Left colon (tissue), 2 donors: ENCODE data around the gene FLVCR2. TPM values are rescaled to one million over a fixed set of nuclear protein-coding genes. Genes with fewer than 3 reads are reported as not detected.
A peak's percentile ranks its signal among the peaks of the same experiment; 100 is the strongest.
"Not testable (repeated sequence)": the region's sequence is repeated elsewhere in the genome, so short reads cannot be mapped to it uniquely, and the experiment has no call there.

ENCODE experiments used
- ATAC-seq: fragments of 200-7000 bp; cut with Tn5 transposase; one replicate; pipeline ENCODE4 v1.9.1; 2020; ENCODE audit warnings: mild to moderate bottlenecking, moderate library complexity
- DNase-seq, 2 donors: peaks; one replicate each; pipeline ENCODE4 v3.0.0-alpha.2; 2020
- intact Hi-C, 2 donors: fragments of 100-400 bp; cut with DNase I in 1 of 2; cut with micrococcal nuclease in 1 of 2; formaldehyde crosslinking; loops; one replicate each; pipeline versions ENCODE4 v1.11.2 to v1.14.0; 2022; cut with DNase I, micrococcal nuclease
- total RNA-seq, 2 donors: library from RNA; stranded (reverse); fragmentation: NEBNext Ultra II Directional; extraction: Animal tissue kit (Norgen Biotek cat#: 25700); gene quantifications; one replicate each; pipeline ENCODE4 v1.2.1, GENCODE V29; 2021
- donor health status: DM: no; HTN: no; CAD: no.
- donor health status: DM: yes; HTN: yes; CAD: no.

Gene FLVCR2
- total RNA-seq, 2 donors from 2014 or later: 19.8 to 42.1 TPM

DNA sequence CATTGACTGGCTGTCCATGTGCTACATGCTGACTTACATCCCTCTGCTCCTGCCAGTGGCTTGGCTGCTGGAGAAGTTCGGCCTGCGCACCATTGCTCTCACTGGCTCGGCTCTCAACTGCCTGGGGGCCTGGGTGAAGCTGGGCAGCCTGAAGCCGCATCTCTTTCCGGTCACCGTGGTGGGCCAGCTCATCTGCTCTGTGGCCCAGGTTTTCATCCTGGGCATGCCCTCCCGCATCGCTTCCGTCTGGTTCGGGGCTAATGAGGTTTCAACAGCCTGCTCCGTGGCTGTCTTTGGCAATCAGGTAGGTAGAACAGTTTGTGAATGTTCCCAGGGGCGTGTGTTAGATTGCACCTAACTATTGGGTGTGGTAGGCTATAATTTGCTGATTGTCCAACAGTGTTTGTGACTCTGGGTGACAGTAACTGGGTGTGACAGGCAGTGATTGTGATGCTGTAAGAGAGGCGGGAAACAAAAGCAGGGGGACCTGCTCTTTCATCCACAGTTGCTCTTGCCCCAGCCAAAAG is 981 bp downstream of the FLVCR2 start:
- ATAC-seq (peak; percentile 80), DNase-seq (peak; percentile 55 to 76)
- intact Hi-C loops: loop anchor here (2.0 to 5.0 kb wide), 2 partner anchors 73 to 75 kb away; no protein-coding TSS in a partner anchor

GRCh38 chr14:75579882-75580281 is 1.5 kb downstream of the FLVCR2 start:
- DNase-seq (no peak), ATAC-seq (no peak)
- intact Hi-C loops: loop anchor here (2.0 to 5.0 kb wide), 2 partner anchors 72 to 75 kb away; no protein-coding TSS in a partner anchor

- ATAC-seq (no peak), DNase-seq (no peak)
- intact Hi-C loops: no loop called here
These were observed 9.0 kb downstream of the FLVCR2 start for GRCh38 chr14:75587388-75587787.

GRCh38 chr14:75589931-75590330 is 11.5 kb downstream of the FLVCR2 start:
- intact Hi-C loops: no loop called here
- ATAC-seq: no peak
- DNase-seq: no peak

- no peak for DNase-seq
- ATAC-seq: no peak
- intact Hi-C loops: no loop called here
These were observed 13.0 kb downstream of the FLVCR2 start for GRCh38 chr14:75591331-75591946.

DNA sequence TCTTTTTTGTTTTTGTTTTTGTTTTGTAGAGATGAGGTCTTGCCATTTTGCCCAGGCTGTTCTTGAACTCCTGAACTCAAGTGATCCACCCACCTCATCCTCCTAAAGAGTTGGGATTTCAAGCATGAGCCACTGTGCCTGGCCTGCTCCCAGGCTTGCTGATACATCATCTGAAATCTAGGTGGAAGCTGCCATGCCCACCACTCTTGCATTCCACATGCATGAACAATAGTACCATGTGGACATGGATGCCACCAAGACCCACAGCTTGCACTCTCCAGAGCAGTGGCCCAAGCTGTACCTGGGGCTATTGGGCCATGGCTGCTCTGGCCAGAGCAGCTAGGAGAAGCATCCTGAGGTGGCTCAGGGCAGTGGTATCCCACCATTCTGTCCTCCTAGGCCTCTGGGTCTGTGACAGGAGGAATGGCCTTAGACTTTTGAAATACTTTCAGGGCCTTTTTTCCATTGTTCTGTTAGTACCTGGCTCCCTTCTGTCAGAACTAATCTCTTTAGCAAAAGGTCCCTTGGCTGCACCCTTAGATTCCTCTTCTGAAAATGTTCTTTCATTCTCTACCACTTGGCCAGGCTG is 13.7 kb downstream of the FLVCR2 start:
- DNase-seq (no peak), ATAC-seq (no peak)
- intact Hi-C loops: no loop called here

DNA sequence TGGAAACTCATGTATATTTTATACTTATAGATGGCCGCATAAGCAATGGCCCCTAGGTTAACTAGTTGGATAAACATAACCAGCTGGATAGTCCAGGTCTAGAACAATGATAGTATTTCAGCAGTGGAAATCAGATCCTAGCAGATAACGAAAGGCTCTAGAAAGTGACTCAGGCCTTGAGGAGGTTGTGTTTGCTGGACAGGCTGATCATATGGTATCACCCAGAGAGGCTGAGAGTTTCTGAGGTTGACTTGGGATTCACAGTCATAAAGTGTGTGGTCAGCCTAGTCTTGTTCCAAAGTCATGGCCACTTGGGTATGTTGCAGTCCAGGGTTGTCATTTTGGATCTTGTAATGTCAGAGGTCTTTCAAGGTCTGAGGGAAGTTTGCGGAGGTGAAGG is 16.8 kb downstream of the FLVCR2 start:
- DNase-seq: no peak
- no peak for ATAC-seq
- intact Hi-C loops: no loop called here

DNA sequence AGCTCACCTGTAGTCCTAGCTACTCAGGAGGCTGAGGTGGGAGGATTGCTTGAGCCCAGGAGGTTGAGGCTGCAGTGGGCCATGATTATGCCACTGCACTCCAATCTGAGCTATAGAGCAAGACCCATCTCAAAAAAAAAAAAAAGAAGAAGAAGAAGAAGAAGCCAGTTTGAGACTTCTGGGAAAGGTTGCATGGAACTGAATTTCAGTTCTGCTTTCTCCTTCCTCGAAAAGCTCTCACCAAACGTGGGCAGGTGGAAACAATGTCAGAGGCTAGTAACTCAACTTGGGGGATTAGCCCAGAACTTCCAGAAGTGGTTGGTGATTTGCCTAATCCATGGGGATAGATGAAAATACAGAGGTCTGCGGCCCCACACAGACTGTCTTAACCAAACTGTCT is 18.7 kb downstream of the FLVCR2 start:
- DNase-seq (no peak), ATAC-seq (no peak)
- intact Hi-C loops: no loop called here

- intact Hi-C loops: not testable (repeated sequence)
These were observed 21.7 kb downstream of the FLVCR2 start for GRCh38 chr14:75600100-75600499.

DNA sequence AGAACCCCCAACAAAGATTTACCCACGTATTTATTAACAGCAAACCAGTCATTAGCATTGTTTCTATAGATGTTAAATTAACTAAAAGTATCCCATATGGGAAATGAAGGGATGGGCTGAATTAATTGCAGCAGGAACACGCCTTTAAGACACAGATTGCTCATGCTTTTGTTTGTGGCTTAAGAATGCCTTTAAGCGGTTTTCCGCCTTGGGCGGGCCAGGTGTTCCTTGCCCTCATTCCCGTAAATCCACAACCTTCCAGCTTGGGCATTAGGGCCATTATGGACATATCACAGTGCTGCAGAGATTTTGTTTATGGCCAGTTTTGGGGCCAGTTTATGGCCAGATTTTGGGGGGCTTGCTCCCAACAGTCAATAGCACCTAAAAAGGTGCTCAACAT is 22.6 kb downstream of the FLVCR2 start:
- DNase-seq, intact Hi-C loops, ATAC-seq: not testable (repeated sequence)

More at GRCh38 chr14:75600100-75600499, 21.7 kb downstream of the FLVCR2 start:
- not testable (repeated sequence) for DNase-seq, ATAC-seq

GRCh38 chr14:75602503-75602902 is 24.1 kb downstream of the FLVCR2 start:
- peak; percentile 75 for ATAC-seq
- no peak for DNase-seq
- intact Hi-C loops: no loop called here

DNA sequence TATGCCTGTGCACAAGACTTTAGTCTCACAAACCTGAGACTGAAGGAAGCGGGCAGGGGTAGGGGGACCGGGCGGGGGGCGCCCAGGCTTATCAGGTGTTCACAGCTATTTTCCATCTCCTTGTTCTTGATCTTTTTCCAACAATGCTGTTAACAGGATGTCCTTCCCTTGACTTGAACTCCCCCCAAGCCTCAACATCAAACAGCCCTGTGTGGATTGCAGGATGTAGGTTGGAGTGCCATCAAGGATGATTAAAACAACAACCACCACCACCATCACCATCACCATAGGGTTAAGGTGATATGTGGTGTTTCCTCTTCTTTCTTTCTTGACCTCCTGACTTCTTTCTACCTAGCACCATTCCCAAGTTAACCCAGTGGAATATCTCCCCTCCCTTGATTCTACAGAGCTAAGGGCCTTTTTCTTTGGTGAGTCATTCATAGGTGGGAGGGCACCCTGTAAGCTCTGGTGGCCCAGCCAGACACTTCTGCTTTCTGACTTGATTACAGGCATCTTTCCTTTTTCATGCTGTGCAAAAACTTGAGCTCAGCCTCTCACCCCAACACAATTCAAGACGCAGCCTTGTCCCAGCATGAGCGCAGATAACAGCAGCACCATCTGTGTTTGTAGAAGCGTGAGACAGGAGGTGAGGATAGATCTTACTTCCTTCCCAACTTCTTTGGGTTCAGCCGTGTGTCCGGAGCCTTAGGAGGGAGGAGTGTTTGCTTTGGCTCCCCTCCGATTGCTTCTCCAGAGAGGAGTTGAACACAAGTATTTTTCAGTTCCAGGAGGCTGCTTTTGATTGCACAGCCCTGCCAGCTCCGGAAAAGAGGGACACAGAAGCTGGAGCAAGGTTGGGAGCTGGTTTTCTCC is 26.8 kb downstream of the FLVCR2 start:
- ATAC-seq (peak; percentile 52), DNase-seq (no peak)

DNA sequence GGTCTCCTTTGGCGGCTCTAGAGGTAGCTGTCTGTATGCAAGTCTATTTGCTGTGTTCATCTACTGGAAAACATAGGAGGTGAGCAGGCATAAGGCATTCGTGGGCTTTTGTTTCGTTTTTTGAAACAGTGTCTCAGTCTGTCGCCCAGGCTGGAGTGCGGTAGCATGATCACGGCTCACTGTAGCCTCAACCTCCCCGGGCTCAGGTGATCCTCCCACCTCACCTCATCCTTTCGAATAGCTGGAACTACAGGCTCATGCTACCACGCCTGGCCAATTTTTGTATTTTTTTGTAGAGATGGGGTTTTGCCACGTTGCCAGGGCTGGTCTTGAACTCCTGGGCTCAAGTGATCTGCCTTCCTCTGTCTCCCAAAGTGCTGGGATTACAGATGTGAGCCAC is 27.5 kb downstream of the FLVCR2 start:
- intact Hi-C loops: no loop called here
- no peak for DNase-seq

More for the DNA sequence above, 26.8 kb downstream of the FLVCR2 start:
- intact Hi-C loops: no loop called here

DNA sequence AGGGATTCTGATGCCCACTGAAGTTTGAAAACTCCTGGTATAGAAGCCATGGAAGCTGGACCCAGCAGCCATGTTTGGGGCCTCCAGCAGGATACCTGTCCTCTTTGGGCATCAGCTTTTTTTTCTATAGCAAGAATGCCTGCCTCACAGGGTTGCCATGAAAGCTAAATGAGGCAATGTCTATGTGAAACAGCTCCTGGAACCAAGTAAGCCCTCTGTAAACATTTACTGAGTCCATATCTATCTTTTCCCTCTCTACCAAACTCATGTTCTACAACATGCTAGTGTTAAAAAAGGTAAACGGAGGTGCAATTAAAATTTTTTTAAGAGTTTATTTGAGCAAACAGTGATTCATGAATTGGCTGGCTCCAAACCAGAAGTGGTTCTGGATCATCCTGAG is 28.6 kb downstream of the FLVCR2 start:
- intact Hi-C loops: no loop called here
- ATAC-seq (no peak), DNase-seq (no peak)

More for the DNA sequence above, 27.5 kb downstream of the FLVCR2 start:
- no peak for ATAC-seq

- no peak for DNase-seq
- intact Hi-C loops: no loop called here
- no peak for ATAC-seq
These were observed 29.6 kb downstream of the FLVCR2 start for GRCh38 chr14:75607842-75608640.

DNA sequence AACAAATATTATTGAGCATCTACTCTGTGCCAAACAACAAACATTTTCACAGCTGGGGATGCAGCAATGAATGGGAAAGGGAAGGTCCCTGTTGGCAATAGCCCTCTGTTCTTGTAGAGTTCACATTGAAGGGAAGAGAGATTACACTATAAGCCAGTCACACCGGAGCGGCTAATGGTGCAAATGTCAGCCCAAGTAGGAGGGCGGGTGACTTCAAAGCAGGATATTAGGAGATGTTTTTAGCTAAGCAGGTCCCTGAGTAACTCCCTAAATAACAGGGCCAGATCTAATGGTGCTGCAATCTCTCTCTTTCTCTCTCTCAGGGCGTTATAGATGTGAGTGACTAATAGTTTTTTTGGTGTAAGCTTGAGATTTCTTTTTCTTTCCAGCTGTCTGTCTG is 30.7 kb downstream of the FLVCR2 start:
- intact Hi-C loops: no loop called here
- DNase-seq (no peak), ATAC-seq (no peak)

GRCh38 chr14:75609606-75610475 is 31.4 kb downstream of the FLVCR2 start:
- ATAC-seq: no peak

GRCh38 chr14:75610834-75611233 is 32.4 kb downstream of the FLVCR2 start:
- intact Hi-C loops: no loop called here
- DNase-seq (no peak), ATAC-seq (no peak)

More at GRCh38 chr14:75609606-75610475, 31.4 kb downstream of the FLVCR2 start:
- intact Hi-C loops: no loop called here
- DNase-seq: no peak
